Ishikawa (cell line): Measurements from ENCODE around the gene COIL.

Experiments used
- CEBPB ChIP-seq: IDR thresholded peaks from 2 replicates; pipeline ENCODE4 v1.6.1; 2012
- CREB1 ChIP-seq: IDR thresholded peaks from 2 replicates; pipeline ENCODE4 v1.6.1; 2012; ENCODE audit warnings: low read depth
- EGR1 ChIP-seq: IDR thresholded peaks from 2 replicates; pipeline ENCODE4 v1.6.1; 2012
- EP300 ChIP-seq: IDR thresholded peaks from 2 replicates; pipeline ENCODE4 v1.6.1; 2012; ENCODE audit warnings: borderline replicate concordance
- FOXM1 ChIP-seq: IDR thresholded peaks from 2 replicates; pipeline ENCODE4 v1.6.1; 2012; ENCODE audit warnings: low read depth, borderline replicate concordance
- MAX ChIP-seq: IDR thresholded peaks from 2 replicates; pipeline ENCODE4 v1.6.1; 2012
- NFIC ChIP-seq: IDR thresholded peaks from 2 replicates; pipeline ENCODE4 v1.6.1; 2012
- RAD21 ChIP-seq: IDR thresholded peaks from 2 replicates; pipeline ENCODE4 v1.6.1; 2012; ENCODE audit warnings: low read depth
- REST ChIP-seq: IDR thresholded peaks from 2 replicates; pipeline ENCODE4 v1.6.1; 2012; ENCODE audit warnings: low read depth, mild to moderate bottlenecking
- TAF1 ChIP-seq: IDR thresholded peaks from 2 replicates; pipeline ENCODE4 v1.6.1; 2012; ENCODE audit warnings: low read depth, mild to moderate bottlenecking
- TCF12 ChIP-seq: IDR thresholded peaks from 2 replicates; pipeline ENCODE4 v1.6.1; 2012; ENCODE audit warnings: low read depth
- TEAD4 ChIP-seq: IDR thresholded peaks from 2 replicates; pipeline ENCODE4 v1.6.1; 2012
- YY1 ChIP-seq: IDR thresholded peaks from 2 replicates; pipeline ENCODE4 v1.6.1; 2012; ENCODE audit warnings: low read depth
- ZBTB7A ChIP-seq: IDR thresholded peaks from 2 replicates; pipeline ENCODE4 v1.6.1; 2012; ENCODE audit warnings: low read depth
- TF ChIP-seq, protein P1 (sequence below): IDR thresholded peaks from 2 replicates; pipeline ENCODE4 v1.6.1; 2012

COIL gene

DNA sequence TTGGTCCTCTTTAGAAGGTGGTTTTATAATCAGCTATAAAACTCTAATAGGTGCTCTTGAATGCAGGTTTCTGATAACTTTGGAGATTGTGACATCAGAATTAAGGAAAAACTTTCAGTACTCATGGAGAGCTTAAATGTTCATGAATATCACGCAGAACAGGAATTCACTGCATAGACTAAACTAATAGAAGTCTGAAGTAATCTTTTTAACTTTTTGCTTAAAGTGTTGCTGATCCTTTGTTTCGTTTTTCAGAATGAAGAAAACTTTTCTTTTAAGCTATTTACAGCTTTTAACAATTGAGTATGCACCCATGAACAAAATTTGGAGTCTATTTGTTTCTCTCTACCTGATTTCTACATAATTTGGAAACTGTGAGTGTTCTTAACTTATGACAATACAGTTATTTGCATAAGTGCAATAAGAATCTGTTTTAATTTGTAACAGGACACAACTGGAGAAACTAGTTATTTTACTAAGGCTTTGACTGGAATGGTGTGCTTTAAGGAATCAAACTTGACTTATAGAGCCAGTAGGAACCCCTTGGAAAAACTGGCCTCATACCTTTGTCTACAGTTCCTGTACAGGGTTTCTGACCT is 30.0 kb downstream of the COIL start:
- TF ChIP-seq, protein P1, sequence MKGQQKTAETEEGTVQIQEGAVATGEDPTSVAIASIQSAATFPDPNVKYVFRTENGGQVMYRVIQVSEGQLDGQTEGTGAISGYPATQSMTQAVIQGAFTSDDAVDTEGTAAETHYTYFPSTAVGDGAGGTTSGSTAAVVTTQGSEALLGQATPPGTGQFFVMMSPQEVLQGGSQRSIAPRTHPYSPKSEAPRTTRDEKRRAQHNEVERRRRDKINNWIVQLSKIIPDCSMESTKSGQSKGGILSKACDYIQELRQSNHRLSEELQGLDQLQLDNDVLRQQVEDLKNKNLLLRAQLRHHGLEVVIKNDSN: no peak
- no peak for TF ChIP-seq TCF12
- no peak for TF ChIP-seq ZBTB7A
- TF ChIP-seq CEBPB: no peak
- no peak for TF ChIP-seq MAX
- no peak for TF ChIP-seq YY1
- TF ChIP-seq NFIC: no peak
- no peak for TF ChIP-seq FOXM1
- TF ChIP-seq EGR1: no peak
- TF ChIP-seq RAD21: no peak
- no peak for TF ChIP-seq EP300
- no peak for TF ChIP-seq REST
- no peak for TF ChIP-seq TAF1
- no peak for TF ChIP-seq TEAD4
- TF ChIP-seq CREB1: no peak

- TF ChIP-seq EGR1: no peak
These were observed 31.4 kb downstream of the COIL start for GRCh38 chr17:56929362-56929969.

DNA sequence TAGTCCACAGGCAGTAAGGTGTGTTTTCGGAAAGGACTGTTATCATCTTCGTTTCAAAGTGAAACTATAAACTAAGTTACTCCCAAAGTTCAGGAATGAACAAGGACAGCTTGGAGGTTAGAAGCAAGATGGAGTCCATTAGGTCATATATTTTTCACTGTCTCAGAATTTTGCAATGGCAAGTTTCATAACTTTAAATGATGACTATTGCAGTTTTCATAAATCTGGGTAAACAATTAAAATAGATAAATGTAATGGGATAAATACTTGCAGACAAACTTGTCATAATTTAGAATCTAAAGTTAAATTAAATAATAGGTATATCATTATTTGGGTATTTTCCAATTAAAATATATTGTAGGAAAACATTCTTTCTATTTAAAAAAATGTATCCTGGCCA is 32.3 kb downstream of the COIL start:
- TF ChIP-seq RAD21 (no peak), CREB1 (no peak), EGR1 (no peak), NFIC (no peak)
- TF ChIP-seq, protein P1: no peak

- TF ChIP-seq CREB1: no peak
- no peak for TF ChIP-seq TCF12
- TF ChIP-seq CEBPB: no peak
- TF ChIP-seq, protein P1: no peak
- TF ChIP-seq TAF1: no peak
- TF ChIP-seq TEAD4: no peak
- no peak for TF ChIP-seq NFIC
- no peak for TF ChIP-seq FOXM1
- no peak for TF ChIP-seq YY1
- no peak for TF ChIP-seq MAX
- TF ChIP-seq EP300: no peak
- no peak for TF ChIP-seq REST
- TF ChIP-seq RAD21: no peak
- no peak for TF ChIP-seq EGR1
- TF ChIP-seq ZBTB7A: no peak
These were observed 34.1 kb downstream of the COIL start for GRCh38 chr17:56926704-56927103.

DNA sequence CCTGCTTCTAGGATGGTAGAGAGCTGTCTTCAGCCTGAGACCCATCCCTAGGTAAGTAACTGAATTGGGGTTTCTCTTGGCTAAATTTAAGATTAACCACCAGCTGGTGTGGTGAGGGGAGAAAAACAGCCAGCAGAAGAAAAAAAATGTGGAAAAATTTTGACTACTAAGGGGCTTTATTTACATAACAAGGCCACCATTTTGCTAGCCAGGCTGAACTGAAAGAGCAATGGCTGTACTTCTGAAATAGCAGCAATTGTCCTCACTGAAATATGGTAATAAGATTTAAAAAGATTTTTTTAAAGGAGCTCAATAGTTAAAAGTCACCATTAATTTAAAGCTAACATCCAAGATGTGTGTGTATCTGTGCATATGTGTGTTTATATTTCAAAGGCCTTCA is 34.6 kb downstream of the COIL start:
- TF ChIP-seq TAF1: no peak
- TF ChIP-seq TEAD4: no peak
- TF ChIP-seq MAX: no peak
- TF ChIP-seq FOXM1: no peak
- TF ChIP-seq EP300: no peak
- no peak for TF ChIP-seq ZBTB7A
- no peak for TF ChIP-seq RAD21
- TF ChIP-seq REST: no peak
- TF ChIP-seq, protein P1: no peak
- TF ChIP-seq CREB1: no peak
- TF ChIP-seq TCF12: no peak
- TF ChIP-seq EGR1: no peak
- TF ChIP-seq NFIC: no peak
